ENCODE results near the gene CABP1.

GRCh38 chr12:120698665-120699064, 58.2 kb downstream of the CABP1 start:
- TF ChIP-seq ATF2 (IDR thresholded peaks at IDR 0.05; ENCODE audit: low read length) (no peak), CHD4 (IDR thresholded peaks at IDR 0.05) (no peak), CTCF (IDR thresholded peaks at IDR 0.05 in 2 of 3, conservative IDR thresholded peaks at IDR 0.05 in 1 of 3; ENCODE audit: control insufficient read depth in 2 of 3, extremely low read depth in 1 of 3, insufficient read depth in 1 of 3, low read depth in 3 of 3, low read length in 3 of 3) (no peak), CBFB (IDR thresholded peaks at IDR 0.05; ENCODE audit: low read depth) (no peak), PBX3 (IDR thresholded peaks at IDR 0.05; ENCODE audit: insufficient replicate concordance, low read depth, low read length) (no peak), E4F1 (IDR thresholded peaks at IDR 0.05; ENCODE audit: borderline replicate concordance, partially characterized antibody) (no peak), EGR1 (IDR thresholded peaks at IDR 0.05; ENCODE audit: borderline replicate concordance in 1 of 2, low read depth in 2 of 2, low read length in 2 of 2) (no peak), RCOR1 (conservative IDR thresholded peaks at IDR 0.05; ENCODE audit: low read depth, low read length) (no peak), EP300 (IDR thresholded peaks at IDR 0.05; ENCODE audit: borderline replicate concordance in 1 of 2, control insufficient read depth in 1 of 2, low read depth in 2 of 2, low read length in 2 of 2) (no peak), RAD21 (IDR thresholded peaks at IDR 0.05; ENCODE audit: insufficient read depth, low read depth, low read length) (no peak), JUND (IDR thresholded peaks at IDR 0.05; ENCODE audit: low read depth, low read length) (no peak), ELK1 (IDR thresholded peaks at IDR 0.05; ENCODE audit: low read depth, low read length) (no peak), CHD2 (IDR thresholded peaks at IDR 0.05; ENCODE audit: borderline replicate concordance, low read depth, low read length) (no peak)
